ENCODE data around the gene PKNOX2.

PKNOX2 gene

DNA sequence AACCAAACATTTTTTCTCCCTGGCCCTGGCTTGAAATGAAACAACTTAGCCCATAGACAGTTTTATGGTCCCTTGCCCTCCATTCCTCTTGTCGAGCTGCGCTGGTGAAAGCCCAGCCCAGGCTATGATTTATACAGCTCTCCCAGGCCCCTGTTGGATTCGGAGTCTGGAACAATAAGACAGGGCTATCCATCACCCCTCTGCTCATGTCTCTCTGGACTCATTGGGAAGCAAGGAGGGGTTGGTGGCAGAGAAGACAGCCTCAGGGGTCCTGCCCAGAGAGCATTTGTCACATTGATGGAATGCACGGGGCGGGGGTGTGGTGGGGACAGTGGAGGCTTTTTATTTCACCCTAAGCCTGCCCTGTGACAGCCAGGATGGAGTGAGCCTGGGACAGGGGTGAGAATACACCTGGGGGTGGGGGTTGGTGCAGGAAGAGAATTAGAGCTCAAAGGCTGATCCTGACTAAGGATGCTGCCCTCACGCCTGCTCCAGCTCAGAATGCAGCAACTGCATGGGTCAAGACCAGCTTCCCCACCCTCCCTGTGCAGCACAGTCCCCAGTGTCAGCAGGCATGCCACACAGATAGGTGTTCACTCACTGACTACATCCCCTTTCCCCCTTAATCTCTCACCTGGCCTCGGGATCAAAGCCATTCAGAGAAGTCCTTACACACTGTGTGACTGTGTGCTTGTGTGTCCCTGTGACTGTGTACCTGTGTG, 10.0 kb upstream of the PKNOX2 start:
- TF ChIP-seq, protein P1, sequence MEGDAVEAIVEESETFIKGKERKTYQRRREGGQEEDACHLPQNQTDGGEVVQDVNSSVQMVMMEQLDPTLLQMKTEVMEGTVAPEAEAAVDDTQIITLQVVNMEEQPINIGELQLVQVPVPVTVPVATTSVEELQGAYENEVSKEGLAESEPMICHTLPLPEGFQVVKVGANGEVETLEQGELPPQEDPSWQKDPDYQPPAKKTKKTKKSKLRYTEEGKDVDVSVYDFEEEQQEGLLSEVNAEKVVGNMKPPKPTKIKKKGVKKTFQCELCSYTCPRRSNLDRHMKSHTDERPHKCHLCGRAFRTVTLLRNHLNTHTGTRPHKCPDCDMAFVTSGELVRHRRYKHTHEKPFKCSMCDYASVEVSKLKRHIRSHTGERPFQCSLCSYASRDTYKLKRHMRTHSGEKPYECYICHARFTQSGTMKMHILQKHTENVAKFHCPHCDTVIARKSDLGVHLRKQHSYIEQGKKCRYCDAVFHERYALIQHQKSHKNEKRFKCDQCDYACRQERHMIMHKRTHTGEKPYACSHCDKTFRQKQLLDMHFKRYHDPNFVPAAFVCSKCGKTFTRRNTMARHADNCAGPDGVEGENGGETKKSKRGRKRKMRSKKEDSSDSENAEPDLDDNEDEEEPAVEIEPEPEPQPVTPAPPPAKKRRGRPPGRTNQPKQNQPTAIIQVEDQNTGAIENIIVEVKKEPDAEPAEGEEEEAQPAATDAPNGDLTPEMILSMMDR (IDR thresholded peaks at IDR 0.05; ENCODE audit: borderline replicate concordance, insufficient read depth, low read depth, low read length), result no peak
- no peak overlapping the region for H3K4me3 ChIP-seq (ENCODE audit: low read depth, low read length)

DNA sequence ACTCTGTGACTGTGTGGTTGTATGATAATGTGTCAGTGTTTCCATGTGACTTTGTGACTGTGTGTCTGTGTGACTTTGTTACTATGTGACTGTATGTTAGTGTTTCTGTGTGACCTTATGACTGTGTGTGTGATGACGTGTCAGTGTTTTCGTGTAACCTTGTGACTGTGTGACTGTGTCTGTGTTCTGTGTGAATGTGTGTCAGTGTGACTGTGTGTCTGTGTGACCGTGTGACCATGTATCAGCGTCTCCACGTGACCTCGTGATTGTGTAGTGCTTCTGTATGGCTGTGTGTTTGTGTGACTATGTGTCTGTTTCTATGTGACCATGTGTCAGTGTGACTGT, 9.5 kb upstream of the PKNOX2 start:
- H3K4me3 ChIP-seq (ENCODE audit: low read depth, low read length), result no peak overlapping the region
- TF ChIP-seq, protein P1 (IDR thresholded peaks at IDR 0.05; ENCODE audit: borderline replicate concordance, insufficient read depth, low read depth, low read length), result no peak

DNA sequence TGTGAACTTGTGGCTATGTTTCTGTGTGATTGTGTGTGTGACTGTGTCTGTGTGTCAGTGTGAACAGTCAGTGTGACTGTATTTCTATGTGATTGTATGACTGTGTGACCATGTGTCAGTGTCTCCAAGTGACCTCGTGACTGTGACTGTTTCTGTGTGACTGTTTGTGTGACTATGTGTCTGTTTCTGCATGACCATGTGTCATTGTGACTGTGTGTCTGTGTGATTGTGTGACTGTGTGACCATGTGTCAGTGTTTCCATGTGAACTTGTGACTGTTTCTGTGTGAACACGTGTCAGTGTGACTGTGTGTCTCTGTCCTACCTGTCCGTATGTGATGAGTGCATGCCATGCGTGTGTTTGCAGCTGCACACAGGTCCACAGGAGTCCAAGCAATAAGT, 8.8 kb upstream of the PKNOX2 start:
- H3K4me3 ChIP-seq (ENCODE audit: low read depth, low read length), result no peak overlapping the region
- TF ChIP-seq, protein P1 (IDR thresholded peaks at IDR 0.05; ENCODE audit: borderline replicate concordance, insufficient read depth, low read depth, low read length), result no peak

DNA sequence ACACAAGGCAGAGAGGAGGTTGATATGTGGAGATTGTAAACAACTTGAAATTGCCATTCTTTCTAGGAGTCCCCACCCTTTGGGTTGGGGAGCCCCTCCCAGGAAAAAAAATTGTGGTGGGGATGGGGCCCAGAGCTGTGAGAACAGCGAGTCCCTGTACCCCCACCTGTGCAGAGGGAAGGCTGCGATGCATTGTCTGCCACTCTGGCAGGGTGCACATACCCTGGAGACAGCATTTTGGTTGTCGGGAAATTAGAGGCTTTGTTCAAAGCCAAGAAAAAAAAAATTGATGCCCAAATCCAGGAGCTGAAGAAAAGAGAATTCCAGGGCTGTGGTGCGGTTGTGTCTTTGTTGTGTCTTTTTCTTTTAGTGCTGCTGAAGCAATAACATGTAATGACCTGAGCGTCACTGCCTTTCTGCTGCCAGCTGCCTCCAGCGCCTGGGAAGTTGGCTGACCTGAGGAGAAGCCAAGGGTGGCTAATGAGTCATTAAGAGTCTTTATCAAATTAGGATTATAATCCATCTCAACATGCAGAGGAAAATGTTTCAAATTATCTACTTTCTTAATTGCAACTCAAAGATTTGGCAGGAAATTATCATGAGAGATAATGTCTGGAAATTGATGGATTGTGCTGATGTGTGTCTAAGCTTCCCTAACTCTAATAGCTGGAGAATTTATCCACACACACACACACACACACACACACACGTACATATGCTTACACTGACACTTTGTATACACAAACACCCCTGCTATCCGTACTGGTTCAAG, 8.0 kb upstream of the PKNOX2 start:
- no peak overlapping the region for H3K4me3 ChIP-seq (ENCODE audit: low read depth, low read length)
- TF ChIP-seq, protein P1 (IDR thresholded peaks at IDR 0.05; ENCODE audit: borderline replicate concordance, insufficient read depth, low read depth, low read length), result no peak

DNA sequence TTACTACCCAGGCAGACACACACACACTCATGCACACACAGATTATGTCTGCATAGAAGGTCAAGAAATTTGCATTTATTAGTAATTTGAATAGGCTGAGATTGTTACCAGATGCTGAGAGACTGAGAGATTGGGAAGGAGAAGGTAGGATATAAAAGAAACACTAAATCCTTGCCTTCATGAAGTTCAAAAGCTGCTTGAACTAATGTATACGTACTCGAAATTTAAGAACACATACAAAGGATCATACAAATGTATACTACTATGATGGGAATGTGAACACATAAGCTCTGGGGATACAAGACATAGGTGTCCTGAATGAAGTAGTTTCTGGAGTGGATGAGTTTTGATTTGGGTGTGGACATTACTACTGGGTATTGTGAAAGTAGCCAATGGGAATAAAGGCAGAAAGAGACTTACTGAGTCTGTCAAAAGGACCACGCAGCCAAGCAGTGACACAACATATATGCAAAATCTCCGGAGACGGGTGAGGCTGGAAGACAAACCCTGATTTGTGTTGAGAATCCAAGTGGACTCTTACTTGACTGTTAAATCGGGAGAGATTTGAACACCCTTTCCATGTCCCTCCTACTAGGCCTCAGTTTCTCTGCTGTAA, 7.3 kb upstream of the PKNOX2 start:
- TF ChIP-seq, protein P1 (IDR thresholded peaks at IDR 0.05; ENCODE audit: borderline replicate concordance, insufficient read depth, low read depth, low read length), result no peak
- H3K4me3 ChIP-seq (ENCODE audit: low read depth, low read length), result no peak overlapping the region

DNA sequence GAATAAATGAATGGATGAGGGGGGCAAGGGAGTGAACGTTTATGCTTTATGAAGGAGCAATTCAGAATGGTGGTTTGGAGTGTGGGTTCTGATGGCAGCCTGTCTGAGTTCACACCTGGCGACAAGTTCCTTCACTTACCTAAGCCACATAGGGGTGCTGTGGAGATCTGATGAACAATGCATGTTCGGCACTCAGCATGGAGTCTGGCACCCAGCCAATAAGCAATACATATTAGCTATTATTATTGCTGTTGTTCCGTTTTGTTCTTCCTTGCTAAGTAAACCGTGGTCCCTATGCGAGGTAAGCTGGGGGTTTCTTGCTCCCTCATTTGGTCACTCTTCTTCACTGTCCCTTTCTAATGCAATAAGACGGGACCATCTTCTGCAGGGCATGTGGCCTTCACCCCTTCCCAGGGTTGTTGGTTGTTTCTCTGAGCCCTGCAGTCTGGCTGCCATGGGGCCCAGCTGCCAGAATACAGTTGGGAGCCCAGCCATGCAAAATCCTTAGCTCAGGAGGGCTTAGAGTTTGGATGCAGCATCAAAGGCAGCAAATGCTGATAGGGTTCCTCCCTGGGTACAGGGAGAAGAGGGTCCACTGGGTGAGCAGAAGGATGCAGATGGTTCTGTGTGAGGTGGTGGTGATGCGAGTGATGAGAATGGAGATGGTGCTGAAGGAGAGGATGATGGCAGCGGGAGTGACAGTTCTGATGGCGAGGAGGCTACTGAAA, 6.4 kb upstream of the PKNOX2 start:
- TF ChIP-seq, protein P1 (IDR thresholded peaks at IDR 0.05; ENCODE audit: borderline replicate concordance, insufficient read depth, low read depth, low read length), result no peak
- H3K4me3 ChIP-seq (ENCODE audit: low read depth, low read length), result no peak overlapping the region

All from GM12875 (cell line).